Mononuclear cell (primary cell): Measurements from ENCODE around the gene EBPL. TPM values are rescaled to one million over a fixed set of nuclear protein-coding genes. Genes with fewer than 3 reads are reported as not detected.
A peak's percentile ranks its signal among the peaks of the same experiment; 100 is the strongest.

Source experiments
- H3K27me3 ChIP-seq: 2 replicates; pipeline ENCODE4 v1.6.0; 2011; ENCODE audit warnings: low read length, control low read depth; ENCODE audit not compliant: insufficient read depth
- H3K4me1 ChIP-seq: 2 replicates; pipeline ENCODE4 v1.5.1; 2011; ENCODE audit warnings: mild to moderate bottlenecking, low read length, control low read depth; ENCODE audit not compliant: insufficient read depth
- H3K4me3 ChIP-seq: 2 replicates; pipeline ENCODE4 v1.5.1; 2011; ENCODE audit warnings: mild to moderate bottlenecking, low read length, moderate library complexity
- H3K9me3 ChIP-seq: 2 replicates; pipeline ENCODE4 v1.5.1; 2011; ENCODE audit warnings: low read depth, mild to moderate bottlenecking, control low read depth, low read length
- total RNA-seq: library from RNA; depleted of rRNA; stranded (reverse); fragments of >200 nt; gene quantifications from one replicate; pipeline ENCODE4 v1.2.3, GENCODE V29; 2012

EBPL gene
- total RNA-seq, 1 donor: 20.1 TPM

DNA sequence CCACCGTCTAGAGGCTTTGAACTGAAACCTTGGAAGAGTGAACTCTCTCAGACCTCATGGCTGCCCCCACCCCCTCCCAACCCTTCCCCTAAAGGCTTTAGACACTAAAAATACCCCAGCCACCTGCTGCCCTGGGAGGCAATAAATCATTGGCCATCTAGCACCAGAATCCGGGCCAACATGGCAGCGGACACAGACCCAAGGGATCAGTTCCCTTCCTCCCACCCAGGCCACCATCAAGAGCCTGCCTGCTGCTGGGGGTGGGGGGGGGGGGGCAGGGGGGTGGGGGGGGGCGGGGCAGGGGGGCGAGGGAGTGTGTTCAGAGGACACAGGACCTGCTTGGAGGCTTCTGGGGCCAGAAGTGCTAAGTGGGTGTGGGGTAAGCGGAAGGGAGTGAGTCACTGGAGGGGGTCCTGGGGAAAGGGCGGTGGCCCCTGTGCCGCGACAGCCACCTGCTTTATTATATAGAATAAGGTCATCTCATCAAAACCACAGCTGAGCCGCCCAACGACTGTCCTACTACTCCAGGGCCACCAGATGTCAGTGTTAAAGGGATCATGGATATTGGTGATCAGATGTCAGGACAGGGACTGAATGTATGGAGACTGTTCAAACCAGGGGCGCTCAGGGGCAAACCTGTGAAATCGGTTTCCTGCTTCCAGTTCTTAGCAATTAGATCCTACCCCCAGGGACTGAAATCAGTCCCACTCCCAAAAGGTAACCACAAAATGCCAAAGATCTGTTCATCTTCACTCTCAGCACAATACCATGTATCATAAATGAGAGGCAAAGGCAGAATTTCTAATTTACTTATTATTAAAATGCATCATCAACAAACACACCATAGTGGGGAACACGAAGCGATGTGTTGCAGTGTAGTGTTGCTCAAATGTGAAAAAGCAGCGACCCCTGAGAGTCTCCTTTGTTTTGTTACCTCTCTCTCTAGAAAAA lies 38.7 kb downstream of the EBPL start:
- Histone ChIP-seq H3K9me3 (no peaks in the 10 kb centered on the region), H3K27me3 (no peaks in the 10 kb centered on the region), H3K4me1 (no peaks in the 10 kb centered on the region), H3K4me3 (no peak overlapping the region)

DNA sequence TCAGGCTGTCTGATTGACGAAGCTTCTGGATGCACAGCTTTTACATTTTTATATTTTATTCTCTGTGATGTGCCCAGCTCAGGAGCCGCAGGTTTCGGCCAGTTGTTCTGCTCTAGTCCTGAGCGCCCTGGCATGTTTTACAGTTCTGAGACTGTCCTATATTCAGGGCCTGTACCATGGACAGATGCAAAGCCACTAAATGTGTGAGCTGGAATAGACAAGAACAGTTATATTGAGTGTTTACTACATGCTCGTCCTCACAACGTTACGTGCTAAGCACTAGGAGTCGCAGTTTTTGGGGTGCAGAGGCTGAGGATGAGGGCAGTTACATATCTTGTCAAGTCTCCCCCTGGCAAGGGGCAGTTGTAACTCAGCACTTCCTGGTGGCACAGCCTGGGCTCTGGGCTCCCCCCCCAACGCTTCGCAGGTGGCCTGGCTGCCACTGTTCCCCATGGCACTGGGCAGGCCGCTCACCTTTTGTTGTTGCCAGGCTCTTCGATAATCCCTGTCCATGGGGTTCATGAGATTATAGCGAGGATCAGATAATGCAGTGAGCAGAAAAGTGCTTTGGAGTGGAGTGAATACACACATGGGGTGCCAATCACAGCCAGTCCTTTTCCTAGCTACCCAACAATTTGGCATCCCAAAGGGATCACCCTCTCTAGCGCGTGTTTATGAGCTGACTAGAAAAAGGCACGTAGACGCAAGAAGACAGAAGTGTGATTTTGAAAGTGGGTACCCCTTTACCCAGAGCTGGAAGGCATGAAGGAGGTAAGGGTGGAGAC lies 39.5 kb downstream of the EBPL start:
- no peaks in the 10 kb centered on the region for H3K9me3 ChIP-seq
- H3K4me1 ChIP-seq: peaks cover 2% of the 10 kb centered on the region
- H3K27me3 ChIP-seq: no peaks in the 10 kb centered on the region
- H3K4me3 ChIP-seq: no peak overlapping the region

DNA sequence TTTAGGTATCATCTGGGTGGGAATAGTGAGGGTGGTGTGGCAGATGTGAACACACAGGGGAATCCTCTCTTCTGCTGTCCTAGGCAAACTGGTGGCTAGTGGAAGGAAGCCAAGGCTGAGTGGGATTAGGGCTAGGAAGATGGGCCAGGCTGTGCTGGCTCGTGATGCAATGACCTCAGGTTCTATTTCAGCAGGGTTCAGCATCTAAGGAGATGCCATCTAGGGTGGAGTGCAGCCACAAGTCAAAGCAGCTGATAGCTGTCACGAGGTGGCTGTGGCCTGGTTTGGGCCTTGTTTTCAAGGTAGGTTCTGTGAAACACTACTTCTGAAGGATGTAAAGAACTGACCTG lies 41.3 kb downstream of the EBPL start:
- Histone ChIP-seq H3K4me1 (peaks cover 20% of the 10 kb centered on the region), H3K9me3 (no peaks in the 10 kb centered on the region), H3K4me3 (no peak overlapping the region), H3K27me3 (no peaks in the 10 kb centered on the region)

DNA sequence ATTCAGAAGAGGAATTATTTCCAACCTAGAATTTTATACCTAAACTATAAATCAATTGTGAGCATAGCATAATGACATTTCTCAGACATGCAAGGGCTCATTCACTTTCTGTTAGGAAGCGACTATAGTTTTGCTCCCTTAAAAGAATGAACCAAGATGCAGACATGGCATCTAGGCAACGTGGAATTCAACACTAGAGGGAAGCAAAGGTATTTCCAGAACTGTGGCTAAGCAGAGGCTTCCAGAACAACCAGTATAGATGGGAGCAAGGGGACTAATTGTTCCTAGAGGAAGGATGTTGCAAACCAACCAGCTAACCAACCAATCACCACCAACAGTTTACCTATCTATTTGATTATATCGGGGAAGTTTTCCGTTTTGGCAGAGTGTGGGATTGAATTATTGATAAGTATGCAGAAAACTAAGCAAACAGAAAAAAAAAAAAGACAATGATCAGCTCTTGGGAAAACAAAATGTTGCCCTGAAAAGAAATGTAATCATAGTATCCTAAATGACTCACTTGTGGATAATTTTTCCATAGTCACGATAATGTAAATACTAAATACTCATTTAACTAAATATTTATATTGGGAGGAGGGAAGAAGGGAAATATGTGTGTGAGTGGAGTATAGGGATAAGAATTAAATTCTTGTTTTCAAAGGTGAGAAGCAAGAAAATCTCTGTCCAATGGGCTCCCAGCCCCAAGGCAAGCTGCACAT lies 41.9 kb downstream of the EBPL start:
- H3K4me3 ChIP-seq: no peak overlapping the region
- peaks cover 25% of the 10 kb centered on the region for H3K4me1 ChIP-seq
- H3K9me3 ChIP-seq: no peaks in the 10 kb centered on the region
- no peaks in the 10 kb centered on the region for H3K27me3 ChIP-seq

DNA sequence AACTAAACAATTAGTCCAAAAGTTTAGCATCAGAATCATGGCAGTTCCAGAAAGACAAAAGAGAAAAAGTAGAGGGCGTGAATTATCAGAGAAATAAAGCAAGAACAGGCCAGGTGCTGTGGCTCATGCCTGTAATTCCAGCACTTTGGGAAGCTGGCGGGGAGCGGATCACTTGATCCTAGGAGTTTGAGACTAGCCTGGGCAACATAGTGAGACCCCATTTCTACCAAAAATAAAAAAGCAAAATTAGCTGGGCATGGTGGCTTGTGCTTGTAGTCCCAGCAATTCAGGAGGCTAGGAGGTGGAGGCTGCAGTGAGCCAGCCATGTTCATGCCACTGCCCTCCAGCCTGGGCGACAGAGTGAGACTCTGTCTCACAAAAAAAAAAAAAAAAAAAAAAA lies 44.6 kb downstream of the EBPL start:
- Histone ChIP-seq H3K9me3 (no peaks in the 10 kb centered on the region), H3K27me3 (no peaks in the 10 kb centered on the region), H3K4me3 (no peak overlapping the region), H3K4me1 (peaks cover 51% of the 10 kb centered on the region)

DNA sequence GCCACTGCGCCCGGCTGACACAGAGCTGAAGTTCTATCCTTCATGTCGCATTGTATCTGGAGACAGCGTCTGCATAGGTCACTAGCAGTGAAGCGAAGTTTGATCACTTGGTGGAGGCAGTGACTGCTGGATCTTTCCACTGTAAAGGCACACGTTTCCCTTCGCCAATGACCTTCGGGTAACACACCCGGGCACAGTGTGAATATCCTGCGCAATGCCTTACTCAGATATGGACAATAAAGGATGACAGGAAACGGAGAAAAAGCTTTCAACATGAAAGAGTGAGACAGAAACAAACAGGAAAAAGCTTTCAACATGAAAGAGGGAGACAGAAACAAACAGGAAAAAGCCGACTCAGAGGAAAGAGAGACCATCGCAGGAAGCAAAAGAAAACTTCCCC lies 45.8 kb downstream of the EBPL start:
- Histone ChIP-seq H3K27me3 (no peaks in the 10 kb centered on the region), H3K4me3 (no peak overlapping the region), H3K4me1 (peaks cover 63% of the 10 kb centered on the region), H3K9me3 (no peaks in the 10 kb centered on the region)

DNA sequence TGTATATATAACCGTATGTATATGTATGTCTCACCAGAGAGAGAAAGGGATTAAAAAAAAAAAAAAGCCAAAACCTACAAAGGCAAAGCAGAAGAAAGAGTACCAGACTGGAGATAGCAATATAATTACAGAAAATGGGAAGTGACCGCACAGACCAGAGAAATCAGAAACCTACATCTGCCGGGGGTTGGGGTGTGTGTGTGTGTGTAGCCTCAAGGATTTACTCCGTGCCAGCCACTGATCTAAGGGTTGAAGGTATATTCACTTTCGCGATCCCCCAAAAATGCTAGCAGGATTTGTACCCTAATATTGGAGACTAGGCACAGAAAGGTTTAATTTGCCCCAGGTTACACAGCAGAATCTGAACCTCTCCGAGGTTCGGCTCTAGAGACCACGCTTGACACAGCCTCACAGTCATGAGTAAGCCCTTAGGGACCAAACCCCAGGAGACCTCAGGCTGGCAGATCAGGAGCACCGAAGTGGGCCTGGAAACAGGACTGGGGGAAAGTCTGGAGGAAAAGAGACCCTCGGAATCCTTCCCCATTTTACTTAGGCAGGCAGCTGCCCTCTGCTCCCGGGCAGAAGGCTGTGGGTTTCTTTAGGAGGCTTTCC lies 48.1 kb downstream of the EBPL start:
- Histone ChIP-seq H3K9me3 (no peaks in the 10 kb centered on the region), H3K27me3 (no peaks in the 10 kb centered on the region), H3K4me3 (peak overlapping the region; percentile 38), H3K4me1 (peaks cover 72% of the 10 kb centered on the region)

DNA sequence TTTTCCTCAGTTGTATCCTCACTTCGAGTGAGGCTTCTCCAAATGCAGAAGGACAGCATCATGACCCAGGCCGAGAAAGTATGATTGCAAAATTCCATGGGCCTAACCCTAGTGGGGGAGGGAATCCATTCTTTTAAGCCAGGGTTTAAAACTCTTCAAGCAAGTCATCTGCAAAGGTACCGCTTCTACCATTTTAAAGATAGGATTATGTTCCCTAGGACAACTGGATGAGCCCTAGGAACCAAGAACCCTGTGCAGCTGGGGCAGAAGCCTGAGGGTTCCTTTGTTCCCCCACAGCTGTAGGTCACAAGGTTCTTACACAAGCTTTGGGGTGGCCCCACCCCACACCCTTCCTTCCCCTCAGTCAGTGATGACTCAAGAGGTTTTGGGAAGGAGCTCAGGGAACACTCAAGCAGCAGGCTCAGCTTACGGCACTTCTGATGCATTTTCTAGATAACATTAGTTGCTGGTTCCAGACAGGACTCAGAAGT lies 49.4 kb downstream of the EBPL start:
- no peaks in the 10 kb centered on the region for H3K9me3 ChIP-seq
- peak overlapping the region; percentile 15 for H3K4me3 ChIP-seq
- no peaks in the 10 kb centered on the region for H3K27me3 ChIP-seq
- peaks cover 77% of the 10 kb centered on the region for H3K4me1 ChIP-seq

DNA sequence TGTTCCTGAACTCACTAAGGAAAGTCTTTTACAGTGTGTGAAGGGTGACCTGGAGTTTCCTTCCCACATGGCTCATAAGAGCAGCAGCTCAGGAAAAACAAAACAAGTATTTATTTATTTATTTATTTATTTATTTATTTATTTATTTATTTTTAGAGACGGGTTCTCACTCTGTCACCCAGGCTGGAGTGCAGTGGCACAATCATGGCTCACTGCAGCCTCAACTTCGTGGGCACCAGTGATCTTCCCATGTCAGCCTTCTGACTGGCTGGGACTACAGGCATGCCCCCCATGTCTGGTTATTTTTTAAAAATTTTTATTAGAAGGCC lies 52.6 kb downstream of the EBPL start:
- H3K4me3 ChIP-seq: no peak overlapping the region
- no peaks in the 10 kb centered on the region for H3K9me3 ChIP-seq
- H3K27me3 ChIP-seq: no peaks in the 10 kb centered on the region
- H3K4me1 ChIP-seq: peaks cover 77% of the 10 kb centered on the region

DNA sequence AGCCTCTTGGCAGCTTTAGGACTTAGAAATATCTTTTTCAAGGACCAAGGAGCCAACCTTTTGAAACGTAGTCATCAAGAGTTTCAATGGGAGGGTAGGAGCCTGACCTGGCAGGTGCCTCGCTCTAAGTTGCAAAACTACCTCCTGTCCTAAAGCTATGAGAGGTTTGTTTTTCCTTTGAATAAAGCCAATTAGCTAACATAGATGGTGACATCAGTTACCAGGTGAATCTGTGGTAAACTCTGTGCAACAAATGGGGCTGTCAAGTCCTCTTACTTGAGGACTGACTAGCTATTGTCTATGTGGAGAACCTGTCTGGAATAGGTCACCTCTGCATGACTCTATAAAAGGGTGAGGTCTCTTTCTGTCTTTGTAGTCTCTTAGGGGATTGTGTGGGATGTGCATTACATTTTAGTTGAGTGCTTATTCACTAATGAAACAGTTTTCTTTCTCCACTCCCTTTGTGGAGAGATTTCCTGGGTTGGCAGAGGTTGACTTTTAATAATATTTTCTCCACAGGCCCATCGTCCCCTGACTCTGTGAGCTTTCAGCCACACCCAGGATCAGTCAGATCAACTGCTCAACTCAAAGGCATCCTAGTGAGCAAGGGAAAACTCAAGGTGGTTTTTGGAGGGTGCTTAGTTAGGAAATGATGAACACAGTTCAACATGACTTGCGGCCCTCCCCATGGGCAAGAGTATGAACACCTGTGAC lies 53.1 kb downstream of the EBPL start:
- no peak overlapping the region for H3K4me3 ChIP-seq
- H3K27me3 ChIP-seq: no peaks in the 10 kb centered on the region
- no peaks in the 10 kb centered on the region for H3K9me3 ChIP-seq
- peaks cover 77% of the 10 kb centered on the region for H3K4me1 ChIP-seq

DNA sequence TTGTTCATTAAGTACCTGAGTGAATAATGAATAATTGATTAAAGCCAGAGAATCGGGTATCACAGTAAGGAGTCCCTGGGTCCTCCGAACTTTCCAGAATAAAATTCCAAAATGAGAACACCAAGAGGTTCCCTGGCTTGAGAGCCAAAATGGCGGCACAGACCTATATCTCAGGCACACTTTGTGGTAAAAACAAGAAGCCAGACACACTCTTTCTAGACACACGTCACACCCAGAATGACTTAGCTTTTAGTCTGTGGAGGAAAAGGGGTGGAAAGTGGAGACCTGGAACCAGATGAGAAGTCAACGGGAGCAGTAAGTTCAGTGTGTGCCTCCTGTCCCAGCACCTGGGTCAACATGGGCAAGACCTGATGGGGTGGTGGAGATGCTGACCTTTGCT lies 54.6 kb downstream of the EBPL start:
- Histone ChIP-seq H3K9me3 (no peaks in the 10 kb centered on the region), H3K4me1 (peaks cover 75% of the 10 kb centered on the region), H3K4me3 (no peak overlapping the region), H3K27me3 (no peaks in the 10 kb centered on the region)

DNA sequence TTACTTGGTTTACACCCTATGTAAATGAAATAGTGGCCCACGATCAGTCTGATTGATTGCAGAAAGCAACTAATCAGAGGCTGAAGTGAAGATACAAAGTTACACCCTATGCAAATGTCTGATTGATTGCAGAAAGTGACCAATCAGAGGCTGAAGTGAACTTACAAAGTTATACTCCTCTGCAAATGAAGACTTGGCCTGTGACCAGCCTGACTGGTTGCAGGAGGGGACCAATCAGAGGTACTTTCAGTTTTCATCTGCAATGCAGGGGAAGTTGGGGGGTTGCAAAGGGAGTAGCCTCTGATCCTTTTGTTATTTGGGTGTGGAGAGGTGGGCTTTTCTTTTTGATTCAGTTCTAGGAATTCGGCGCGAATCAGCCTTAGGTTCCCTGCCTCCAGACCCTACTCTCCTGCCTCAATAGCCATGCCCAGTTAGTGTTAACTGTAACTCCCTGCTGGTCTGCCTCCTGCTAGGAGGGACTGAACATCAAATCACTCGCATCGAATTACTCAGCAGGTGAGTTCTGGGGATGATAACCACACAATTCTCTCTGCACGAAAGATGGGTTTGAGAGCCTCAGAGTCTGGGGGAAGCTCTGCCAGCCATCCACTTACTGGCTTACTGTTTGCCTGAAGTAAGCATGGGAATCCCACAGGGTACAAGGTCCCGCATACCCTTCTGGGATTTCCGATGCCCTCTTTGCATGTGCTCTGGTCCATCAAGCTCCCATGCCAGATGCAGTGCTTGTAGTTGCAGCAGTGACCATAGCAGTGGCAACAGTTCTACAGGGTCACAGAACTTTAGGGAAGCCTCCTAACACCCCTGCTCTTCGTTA lies 55.5 kb downstream of the EBPL start:
- Histone ChIP-seq H3K9me3 (no peaks in the 10 kb centered on the region), H3K4me1 (peaks cover 75% of the 10 kb centered on the region), H3K4me3 (peak overlapping the region; percentile 39), H3K27me3 (no peaks in the 10 kb centered on the region)

DNA sequence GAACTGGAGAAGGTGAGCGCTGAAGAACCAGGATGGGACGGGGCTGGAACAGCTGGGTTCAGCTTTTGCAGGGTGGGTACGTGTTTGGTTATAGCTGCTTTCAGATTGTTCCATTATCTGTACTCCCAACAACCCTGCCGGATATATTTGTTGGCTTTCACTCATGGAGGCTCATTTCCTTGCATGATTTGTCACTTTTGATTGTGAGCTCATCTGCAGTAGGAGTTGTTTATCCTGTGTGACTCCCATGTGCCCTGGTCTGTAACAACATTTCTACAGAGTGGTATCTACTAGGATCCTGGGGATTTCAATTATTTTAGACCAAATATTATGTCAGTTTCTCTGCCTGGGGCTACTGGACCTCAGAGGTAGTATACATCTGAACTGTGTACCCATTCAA lies 57.6 kb downstream of the EBPL start:
- Histone ChIP-seq H3K4me3 (no peak overlapping the region), H3K9me3 (no peaks in the 10 kb centered on the region), H3K27me3 (no peaks in the 10 kb centered on the region), H3K4me1 (peaks cover 84% of the 10 kb centered on the region)
